Measurements from ENCODE around the gene NEMF.
A peak's percentile ranks its signal among the peaks of the same experiment; 100 is the strongest.
"Not testable (repeated sequence)": the region's sequence is repeated elsewhere in the genome, so short reads cannot be mapped to it uniquely, and the experiment has no call there.

NEMF gene

DNA sequence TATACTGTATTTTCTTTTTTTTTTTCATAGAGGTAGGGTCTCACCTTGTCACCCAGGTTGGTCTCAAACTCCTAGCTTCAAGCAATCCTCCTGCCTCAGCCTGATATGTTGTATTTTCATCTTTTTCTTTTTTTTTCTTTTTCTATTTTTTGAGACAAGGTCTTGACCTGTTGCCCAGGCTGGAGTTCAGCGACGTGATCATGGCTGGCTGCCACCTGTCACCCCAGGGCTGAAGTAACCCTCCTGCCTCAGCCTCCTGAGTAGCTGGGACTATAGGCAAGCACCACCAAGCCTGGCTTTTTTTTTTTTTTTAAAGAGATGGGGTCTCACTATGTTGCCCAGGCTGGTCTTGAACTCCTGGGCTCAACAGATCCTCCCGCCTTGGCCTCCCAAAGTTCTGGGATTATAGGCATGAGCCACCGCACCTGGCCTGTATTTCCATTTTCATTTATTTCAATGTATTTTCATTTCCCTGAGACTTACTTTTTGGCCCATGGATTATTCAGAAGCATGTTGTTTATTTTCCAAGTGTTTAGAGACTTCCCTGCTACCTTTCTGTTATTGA lies 24.1 kb upstream of the NEMF start:
- DNase-seq (ENCODE audit: low read depth in 4 of 4, low spot score in 1 of 4): no peak

DNA sequence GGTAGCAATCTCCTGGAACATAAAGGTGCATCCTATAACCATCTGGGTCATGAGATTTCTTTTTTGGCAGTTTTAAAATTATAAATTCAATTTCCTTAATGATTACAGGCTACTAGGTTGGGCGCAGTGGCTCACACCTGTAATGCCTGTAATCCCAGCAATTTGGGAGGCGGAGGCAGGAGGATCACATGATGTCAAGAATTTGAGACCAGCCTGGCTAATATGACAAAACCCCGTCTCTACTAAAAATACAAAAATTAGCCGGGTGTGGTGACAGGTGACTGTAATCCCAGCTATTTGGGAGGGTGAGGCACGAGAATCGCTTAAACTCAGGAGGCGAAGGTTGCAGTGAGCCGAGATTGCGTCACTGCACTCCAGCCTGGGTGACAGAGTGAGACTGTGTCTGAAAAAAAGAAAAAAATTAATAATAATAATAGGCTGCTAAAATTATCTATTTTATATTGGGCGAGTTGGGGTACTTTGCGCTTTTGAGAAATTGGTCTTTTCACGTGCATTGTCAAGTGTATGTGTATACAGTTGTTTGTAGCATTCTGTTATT lies 23.1 kb upstream of the NEMF start:
- no peak for DNase-seq (ENCODE audit: low read depth in 4 of 4, low spot score in 1 of 4)

DNA sequence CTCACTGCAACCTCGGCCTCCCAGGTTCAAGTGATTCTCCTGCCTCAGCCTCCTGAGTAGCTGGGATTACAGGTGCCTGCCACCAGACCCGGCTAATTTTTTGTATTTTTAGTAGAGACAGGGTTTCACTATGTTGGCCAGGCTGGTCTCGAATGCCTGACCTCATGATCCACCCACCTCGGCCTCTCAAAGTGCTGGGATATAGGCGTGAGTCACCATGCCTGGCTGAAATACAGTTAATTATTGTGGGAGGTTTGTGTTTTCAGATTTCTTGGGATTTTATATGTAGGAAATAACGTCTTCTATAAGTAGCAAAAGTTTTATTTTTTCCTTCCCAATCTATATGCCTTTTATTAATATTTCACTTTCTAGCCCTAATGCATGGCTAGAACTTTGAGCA lies 21.0 kb upstream of the NEMF start:
- not testable (repeated sequence) for DNase-seq (ENCODE audit: low read depth in 4 of 4, low spot score in 1 of 4)

DNA sequence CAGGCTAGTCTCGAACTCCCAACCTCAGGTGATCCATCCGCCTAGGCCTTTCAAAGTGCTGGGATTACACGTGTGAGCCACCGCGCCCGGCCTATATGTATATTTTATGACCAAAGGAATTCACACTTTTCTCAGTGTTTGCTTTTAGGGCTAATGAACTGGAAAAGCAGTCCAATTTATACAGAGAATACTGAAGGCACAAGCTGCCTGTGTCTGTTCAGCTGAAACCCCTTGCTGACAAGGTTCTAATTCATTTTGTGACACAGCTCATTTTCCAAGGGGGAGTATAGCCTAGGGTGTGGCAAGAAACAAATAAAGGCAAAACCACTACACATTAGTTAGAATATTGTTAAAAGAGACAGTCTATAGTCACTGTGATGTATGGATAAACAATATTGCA lies 18.3 kb upstream of the NEMF start:
- no peak for DNase-seq (ENCODE audit: low read depth in 4 of 4, low spot score in 1 of 4)

DNA sequence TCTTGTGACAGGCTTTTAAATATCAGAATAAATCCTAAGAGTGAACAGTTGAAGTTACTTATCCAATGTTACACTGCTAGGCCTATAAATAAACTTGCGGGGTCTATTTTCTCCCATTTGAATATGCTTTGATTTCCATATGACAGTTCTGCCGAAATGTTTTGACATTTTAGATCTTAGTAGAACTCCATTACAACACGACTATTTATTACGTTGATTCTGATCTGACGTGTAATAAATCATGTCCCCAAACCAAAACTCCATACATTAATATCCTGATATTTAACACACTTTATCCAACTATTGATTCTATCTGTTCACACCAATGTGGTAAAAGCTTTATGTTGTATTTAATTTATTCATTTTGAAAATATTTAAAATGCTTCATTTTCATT lies 16.1 kb upstream of the NEMF start:
- DNase-seq (ENCODE audit: low read depth in 4 of 4, low spot score in 1 of 4): no peak

DNA sequence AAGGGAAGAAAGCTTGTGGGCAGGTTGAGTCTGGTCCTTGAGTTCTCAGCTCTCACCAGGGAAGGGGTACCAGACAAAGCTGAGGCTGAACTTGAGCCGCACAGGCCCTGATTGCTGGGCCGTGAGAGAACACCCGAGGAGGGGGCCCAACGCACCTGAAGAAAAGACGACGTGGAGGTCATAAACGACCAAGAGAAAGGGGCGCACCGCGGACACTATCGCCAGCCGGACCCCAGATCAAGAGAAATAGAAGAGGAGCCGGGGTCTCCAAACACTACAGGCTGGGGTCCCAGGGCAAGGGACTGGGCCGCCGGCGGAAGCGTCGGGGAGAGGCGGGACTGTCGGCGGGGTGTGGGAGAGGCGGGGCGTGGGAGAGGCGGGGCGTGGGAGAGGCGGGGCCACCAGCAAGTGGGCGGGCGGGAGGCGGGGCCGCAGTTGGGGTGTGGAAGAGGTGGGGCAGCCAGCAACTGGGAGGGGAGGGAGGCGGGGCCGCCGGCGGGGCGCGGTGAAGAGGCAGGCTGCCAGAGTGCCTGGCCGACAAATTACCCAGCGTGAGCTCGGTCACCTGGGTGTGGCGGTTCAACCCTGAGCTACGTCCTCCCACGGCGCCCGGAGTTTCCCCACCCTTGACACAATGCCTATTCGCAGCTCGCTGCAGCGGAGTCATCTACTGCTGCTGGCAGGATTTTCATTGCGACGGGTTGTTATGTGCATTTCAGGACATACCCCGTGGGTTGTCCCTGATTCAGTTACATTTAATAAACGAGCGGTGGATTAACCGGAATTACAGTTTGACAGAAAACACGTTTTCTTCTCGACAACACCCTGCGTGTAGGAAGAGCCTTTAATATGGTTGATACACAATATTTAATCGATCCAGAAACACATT lies 15.5 kb upstream of the NEMF start:
- peak; percentile 92 to 99 (median 98) for DNase-seq (ENCODE audit: low read depth in 4 of 4, low spot score in 1 of 4)

DNA sequence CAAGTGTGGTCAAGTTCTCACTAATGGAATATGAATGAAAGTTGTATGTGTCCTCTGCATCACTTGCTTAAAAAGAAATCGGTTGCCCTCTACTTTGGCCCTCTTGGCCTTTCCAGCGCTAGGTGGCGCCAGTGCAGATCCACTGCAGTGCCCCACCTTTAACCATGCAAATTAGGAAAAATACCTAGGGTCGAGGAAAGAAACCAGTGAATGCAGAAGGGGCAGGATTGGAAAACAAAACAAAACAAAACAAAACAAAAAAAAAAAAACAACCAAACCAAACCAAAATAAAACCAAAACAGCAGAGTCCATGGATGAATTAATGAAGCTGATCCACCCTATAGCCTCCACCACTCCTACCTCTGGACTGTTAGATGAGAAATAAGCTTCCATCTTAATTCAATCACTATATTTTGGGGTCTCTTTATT lies 12.9 kb upstream of the NEMF start:
- DNase-seq (ENCODE audit: low read depth in 4 of 4, low spot score in 1 of 4): peak; percentile 66 to 73 (median 69)

DNA sequence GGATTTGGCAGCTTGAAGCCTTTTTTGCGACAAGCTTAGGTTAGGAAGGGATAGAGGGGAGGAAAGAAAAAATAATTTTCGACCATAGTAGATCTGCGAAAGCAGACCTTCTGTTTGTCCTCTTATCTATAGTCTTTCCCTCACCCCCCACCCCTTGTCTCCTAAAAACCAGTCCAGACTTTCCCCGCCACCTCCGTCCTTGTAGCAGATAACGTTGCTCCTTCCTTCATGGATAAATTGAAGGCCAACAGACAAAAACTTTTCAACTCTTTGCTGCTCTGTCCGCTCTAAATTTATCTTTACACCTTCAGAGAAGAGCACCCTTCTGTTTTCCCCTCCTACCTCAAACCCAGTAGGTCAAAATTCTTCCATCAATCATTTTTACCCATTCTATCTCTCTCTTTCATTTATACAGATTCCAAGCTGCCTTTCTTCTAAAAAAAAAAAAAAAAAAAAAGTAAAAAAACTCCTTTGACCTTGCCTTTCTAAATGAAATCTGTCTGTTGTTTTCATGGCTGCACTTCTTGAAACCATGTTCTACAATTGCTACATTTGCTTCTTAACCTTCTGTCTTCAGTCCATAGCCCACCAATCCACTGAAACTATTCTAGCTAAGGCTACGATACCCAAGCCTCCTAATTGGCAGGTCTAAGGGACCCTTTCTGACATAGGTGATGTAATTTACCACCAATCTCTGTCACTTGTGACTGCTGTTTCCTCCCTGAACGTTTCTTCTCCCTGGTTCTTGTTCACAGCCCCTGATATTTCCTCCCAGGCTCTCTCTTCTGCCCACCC lies 11.1 kb upstream of the NEMF start:
- no peak for DNase-seq (ENCODE audit: low read depth in 4 of 4, low spot score in 1 of 4)

DNA sequence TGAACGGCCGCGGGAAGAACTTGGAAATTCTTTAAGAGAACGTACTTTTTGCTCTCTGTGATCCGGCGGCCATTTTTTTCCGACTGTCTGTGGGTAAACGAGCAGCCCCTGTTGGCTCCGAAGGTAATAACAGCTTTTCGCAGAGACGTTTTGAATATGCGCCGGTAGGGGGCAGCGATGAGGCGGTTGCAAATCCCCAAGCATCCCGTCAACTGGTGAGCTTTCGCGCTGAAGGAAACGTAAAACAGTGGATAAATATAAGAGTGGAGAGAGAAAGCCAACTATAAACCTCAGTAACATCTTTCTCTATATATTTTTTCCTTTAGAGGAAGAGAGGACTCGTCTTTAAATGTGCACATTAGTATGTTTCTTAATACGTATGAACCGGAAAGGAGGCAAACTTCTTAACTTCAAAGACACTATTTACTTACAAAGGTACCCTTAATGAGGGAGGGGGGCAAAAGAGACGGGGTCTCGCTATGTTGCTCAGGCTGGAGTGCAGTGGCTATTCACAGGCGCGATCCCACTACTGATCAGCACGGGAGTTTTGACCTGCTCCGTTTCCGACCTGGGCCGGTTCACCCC lies 9.6 kb upstream of the NEMF start:
- peak; percentile 68 to 77 (median 72) for DNase-seq (ENCODE audit: low read depth in 4 of 4, low spot score in 1 of 4)

DNA sequence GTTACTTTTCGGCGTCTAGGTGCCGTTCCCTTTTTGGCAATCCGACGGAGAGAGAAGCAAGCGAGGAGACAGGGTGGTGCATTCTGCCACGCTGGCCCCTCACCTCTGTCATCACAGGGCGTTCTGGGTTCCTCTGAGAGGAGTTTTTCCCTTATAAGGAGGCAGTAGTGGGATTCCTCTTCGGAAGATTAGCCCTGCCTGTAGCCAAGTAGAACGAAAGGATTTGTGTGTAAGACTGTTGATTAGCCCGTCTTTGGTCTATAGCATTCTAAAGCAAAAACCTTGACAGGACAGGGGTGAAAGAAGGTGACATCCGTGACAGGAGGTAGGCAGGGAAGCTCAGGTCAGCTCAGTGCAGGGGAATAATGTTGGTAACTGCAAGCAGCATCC lies 9.1 kb upstream of the NEMF start:
- peak in 3 of 4 experiments; percentile 30 to 58 (median 45) for DNase-seq (ENCODE audit: low read depth in 4 of 4, low spot score in 1 of 4)

DNA sequence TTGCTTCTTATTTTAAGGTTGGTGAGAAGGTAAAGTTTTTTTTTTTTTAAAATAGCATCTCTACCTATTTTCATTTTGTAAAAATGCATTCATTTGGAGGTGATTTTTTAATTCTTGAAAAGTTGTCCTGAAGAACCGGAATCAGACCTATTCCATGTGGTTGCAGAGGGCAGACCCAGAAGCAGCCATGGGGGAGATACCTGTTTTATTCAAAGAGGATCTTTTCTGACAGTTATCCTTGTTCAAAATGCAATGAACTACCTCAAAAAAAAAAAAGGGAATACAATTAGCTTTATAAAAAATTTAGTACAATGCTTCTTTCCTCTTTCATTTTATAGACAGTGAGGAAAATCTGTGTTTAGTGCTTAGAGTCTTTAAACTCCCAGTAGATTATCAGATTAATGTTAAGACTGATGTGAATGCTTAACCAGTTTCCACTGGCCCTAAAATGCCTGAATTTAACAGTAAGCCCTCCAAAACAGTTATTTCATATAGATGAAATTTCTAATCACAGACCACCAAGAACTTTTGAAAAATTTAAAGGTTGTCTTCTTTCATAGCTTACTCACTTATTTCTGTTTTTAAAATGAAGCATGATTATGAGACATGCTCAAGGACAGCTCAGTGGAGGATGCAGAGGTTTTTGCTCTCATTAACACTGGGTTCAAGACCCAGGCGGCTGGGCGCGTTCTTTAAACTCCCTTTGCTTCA lies 8.6 kb upstream of the NEMF start:
- DNase-seq (ENCODE audit: low read depth in 4 of 4, low spot score in 1 of 4): no peak

DNA sequence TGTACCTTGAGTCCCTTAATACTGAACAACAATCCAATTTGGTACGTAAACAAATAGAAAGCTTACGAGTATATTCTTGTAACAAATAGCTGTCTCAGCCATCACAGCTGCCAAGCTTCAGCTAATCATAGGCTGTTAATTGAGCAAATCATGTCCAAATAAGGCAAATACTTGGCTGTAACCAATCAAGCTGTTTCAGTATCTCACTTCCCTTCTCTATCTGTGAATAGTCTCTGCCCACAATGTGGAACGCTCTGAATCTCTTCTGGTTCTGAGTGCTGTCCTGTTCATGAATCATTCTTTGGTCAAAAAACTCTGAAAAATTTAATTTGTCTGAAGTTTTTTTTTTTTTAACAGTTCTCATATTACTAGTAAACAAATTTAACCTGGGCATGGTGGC lies 5.8 kb upstream of the NEMF start:
- no peak for DNase-seq (ENCODE audit: low read depth in 4 of 4, low spot score in 1 of 4)

DNA sequence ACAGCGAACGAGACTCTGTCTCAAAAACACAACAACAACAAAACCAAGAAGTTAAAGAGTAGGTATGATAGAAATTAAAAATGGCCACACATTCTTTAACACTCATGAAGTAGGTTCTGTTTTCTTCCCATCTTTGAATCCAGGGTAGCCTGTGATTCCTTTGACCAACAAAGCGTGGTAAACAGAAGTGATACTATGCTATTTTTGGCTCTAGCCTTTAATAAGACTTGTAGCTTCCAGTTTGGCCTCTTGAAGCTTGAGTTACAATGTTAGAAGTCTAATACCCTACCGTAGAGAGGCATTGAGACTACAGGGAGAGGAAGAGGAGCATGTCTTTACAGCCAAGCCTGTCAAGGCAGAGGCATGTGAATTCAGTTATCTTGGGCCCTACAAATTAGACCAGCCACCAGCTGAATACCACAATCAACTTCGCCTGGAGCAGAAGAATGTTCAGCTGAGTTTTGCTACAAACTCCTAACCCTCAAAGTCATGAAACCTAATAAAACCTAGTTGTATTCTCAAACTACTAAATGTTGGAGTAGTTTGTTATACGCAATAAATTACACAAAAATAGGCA lies 4.9 kb upstream of the NEMF start:
- no peak for DNase-seq (ENCODE audit: low read depth in 4 of 4, low spot score in 1 of 4)

DNA sequence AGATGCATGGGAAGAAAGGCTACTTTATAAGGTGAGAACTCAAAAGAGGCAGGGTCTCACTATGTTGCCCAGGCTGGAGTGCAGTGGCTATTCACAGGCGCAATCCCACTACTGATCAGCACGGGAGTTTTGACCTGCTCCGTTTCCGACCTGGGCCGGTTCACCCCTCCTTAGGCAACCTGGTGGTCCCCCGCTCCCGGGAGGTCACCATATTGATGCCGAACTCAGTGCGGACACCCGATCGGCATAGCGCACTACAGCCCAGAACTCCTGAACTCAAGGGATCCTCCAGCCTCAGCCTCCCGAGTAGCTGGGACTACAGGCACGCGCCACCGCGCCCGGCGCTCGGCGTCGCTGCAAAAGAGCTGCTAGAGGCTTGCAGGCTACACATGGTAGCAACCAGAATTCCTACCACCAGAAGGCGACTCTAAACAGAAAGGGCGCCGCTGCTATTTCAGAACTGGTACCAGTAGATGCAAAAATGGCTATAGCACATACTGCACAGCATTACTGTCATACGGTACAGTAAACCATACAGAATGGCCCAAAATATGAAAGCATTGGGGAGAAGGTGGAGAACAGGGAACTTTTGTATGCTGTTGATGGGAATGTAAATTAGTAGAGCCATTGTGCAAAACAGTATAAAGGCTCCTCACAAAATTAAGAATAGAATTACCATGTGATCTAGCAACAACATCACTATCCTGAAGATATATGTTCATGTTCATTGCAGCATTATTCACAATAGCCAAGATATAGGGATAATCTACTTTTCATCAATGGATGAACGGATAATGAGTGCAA lies 1.2 kb upstream of the NEMF start:
- peak in 3 of 4 experiments; percentile 46 to 58 (median 53) for DNase-seq (ENCODE audit: low read depth in 4 of 4, low spot score in 1 of 4)

DNA sequence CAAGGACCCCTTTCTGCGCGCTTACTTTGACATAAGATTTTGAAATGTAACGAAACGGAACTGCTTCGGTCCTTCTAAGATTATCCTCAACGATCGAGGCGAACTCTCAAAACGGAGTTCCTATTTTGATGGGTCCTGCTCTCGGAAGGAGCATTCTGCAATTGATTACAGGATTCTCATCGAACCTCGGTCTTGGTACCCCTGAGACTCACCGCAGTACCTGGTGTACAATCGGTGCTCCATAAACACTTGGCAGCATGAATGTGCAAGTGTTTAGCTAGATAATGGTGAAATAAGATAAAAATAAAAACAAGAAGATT lies 530 bp upstream of the NEMF start:
- no peak for DNase-seq (ENCODE audit: low read depth in 4 of 4, low spot score in 1 of 4)

DNA sequence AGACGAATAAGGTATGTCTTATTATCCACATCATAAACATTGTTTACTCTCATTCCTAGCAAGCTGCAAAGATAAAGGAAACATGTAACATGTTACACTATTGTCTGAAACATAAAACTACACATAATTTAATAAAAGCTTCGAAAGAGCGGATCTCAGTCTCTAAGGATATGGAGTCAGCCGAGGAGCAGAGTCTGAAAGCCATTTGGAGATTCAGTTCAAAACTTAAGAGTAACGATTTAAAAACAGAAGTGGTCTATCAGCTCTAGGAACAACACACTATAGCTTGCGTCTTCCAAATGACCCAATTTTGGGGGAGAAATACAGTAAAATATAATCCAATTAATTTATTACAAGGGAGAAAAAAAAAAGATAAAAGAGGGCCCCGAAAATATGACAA lies 775 bp downstream of the NEMF start:
- DNase-seq (ENCODE audit: low read depth in 4 of 4, low spot score in 1 of 4): no peak

DNA sequence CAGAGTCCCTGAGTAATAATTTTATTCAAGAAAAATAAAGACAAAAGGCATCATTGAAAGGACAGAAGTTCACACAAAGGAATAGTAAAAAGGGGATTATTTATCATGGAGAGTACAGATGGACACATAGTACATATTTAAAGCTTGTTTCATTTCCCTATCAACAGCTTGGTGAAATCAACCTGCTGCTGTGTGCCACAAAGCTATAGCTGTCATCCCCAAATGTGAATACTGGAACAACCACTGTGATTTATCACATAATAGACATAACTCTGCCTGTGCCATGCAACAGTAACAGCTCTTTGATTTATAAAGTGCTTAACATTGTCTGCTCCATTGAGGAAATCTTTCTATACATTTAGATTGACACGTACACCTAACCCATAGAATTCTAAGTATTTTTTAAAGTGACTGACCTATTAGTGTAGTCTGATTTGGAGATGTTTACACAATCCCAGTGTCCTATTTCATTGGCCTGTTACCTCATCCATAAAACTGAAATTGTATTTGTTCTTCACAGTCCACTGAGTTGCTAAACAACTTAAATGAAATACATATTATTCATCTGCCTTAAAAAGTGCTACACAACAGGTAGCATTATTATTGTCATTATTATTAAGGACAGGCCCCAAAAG lies 3.3 kb downstream of the NEMF start:
- no peak for DNase-seq (ENCODE audit: low read depth in 4 of 4, low spot score in 1 of 4)

DNA sequence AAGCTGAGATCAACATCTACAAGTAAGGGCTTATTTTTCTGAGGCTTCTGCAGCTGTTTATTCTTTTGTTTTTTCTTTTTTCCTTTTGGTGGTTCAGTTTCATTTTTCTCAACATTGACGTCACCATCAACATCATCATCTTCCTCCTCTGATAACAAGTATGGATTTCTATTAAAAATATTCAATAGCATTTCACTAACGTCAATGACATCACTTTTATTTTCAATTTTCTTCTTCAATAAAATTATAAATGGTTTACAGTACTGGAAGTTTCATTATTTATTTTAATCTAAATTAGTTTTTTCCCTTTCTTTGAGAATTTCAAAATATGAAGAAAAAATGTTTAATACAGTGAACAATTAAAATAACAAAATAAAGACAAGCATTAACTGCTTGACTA lies 23.9 kb downstream of the NEMF start:
- no peak for DNase-seq (ENCODE audit: low read depth in 4 of 4, low spot score in 1 of 4)

DNA sequence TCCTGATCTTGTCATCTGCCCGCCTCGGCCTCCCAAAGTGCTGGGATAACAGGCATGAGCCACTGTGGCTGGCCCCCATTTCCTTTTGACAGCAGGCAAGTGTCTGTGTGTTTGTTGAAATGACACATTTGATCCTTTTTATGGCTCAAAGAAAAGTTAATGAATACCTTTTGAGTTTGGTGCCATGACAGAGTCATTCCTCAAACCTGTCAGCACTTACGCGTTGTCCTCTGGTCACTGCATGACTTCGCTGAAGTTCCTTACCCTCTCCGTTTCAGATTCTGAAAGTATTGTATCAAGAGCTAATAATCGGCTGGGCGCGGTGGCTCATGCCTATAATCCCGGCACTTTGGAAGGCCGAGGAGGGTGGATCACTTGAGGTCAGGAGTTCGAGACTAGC lies 32.4 kb downstream of the NEMF start:
- DNase-seq (ENCODE audit: low read depth in 4 of 4, low spot score in 1 of 4): no peak
